WI38 (cell line): ENCODE results near the gene PSMB11.

Source experiments
- H3K4me3 ChIP-seq: 2 replicates; pipeline ENCODE4 v1.5.1; 2011; ENCODE audit warnings: low read depth, mild to moderate bottlenecking, control low read depth, low read length
- CTCF ChIP-seq: IDR thresholded peaks from 2 replicates; pipeline ENCODE4 v1.5.1; 2012; ENCODE audit warnings: low read depth, mild to moderate bottlenecking, control low read depth, low read length

PSMB11 gene

GRCh38 chr14:23047034-23047634 is 5.1 kb downstream of the PSMB11 start:
- no peak overlapping the region for H3K4me3 ChIP-seq
- TF ChIP-seq CTCF = no peak

DNA sequence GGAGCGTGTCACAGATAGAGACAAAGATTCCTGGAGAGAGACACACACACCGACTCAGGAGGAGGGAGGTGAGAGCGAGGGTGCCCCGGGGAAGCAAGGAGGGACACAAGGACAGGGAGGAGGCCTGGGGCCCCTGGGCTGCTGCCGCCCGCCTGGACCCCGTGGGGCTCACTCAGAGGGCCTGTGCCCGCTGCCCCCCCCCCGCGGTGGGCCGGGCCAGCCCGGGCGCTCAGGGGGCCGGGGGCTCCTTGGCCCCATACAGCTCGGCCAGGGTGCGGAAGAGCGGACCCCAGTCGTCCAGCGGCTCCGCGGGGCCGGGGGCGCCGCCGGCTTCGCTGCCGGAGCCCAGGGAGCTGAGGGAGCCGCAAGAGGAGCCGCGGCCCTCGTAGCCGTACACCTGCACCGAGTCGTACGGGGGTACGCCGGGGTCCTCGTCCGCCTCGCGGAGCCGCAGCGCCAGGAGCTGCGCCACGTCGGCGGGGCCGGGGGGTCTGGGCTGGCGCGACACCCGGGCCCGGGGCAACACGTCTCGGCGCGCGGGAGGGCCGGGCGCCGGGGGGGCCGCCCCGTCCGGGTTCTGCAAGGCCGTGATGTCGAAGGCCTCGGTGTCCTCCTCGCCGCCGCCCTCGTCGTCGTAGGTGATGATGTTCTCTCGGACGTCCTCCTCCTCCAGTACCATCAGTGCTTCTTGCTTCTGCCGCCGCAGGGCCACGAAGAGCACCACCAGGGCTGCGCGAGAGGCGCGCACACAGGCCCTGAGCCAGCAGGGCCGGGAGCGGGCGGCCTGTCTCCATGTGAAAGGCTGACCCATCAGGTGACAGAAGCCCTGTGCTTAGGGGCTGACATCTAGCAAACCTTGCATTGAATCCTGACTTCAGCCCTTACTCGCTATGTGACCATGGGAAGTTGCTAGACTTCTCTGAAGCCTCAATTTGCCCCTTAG is 6.0 kb downstream of the PSMB11 start:
- no peak for TF ChIP-seq CTCF
- H3K4me3 ChIP-seq = no peak overlapping the region

- no peak overlapping the region for H3K4me3 ChIP-seq
- TF ChIP-seq CTCF = no peak
These were observed 7.0 kb downstream of the PSMB11 start for GRCh38 chr14:23049011-23049410.

- no peak overlapping the region for H3K4me3 ChIP-seq
- no peak for TF ChIP-seq CTCF
These were observed 9.4 kb downstream of the PSMB11 start for GRCh38 chr14:23051141-23052057.

DNA sequence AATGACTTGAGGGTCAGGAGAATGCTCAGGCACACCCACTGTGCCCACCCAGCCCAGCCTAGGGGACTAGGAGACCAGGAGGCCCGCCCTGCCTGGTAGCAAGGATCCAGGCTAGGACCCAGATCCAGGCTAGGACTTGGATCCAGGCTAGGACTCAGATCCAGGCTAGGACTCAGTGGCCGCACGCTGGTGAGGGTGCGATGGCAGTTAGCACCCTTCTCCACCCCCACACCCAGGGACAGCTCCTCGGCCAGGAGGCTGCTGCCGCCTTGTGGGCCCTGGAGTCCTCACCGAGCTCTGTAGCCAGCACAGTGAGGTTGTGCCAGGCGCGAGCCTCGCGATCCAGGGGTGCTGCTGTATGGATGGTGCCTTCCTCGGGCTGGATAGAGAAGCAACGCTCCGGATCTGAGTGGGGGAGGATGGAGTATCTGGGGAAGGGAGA is 10.2 kb downstream of the PSMB11 start:
- TF ChIP-seq CTCF = no peak

GRCh38 chr14:23052671-23053070 is 10.7 kb downstream of the PSMB11 start:
- H3K4me3 ChIP-seq = no peak overlapping the region

More for the DNA sequence above, 10.2 kb downstream of the PSMB11 start:
- no peak overlapping the region for H3K4me3 ChIP-seq

More at GRCh38 chr14:23052671-23053070, 10.7 kb downstream of the PSMB11 start:
- no peak for TF ChIP-seq CTCF
